ENCODE results near the gene CALD1. TPM values are rescaled to one million over a fixed set of nuclear protein-coding genes. Genes with fewer than 3 reads are reported as not detected.
A peak's percentile ranks its signal among the peaks of the same experiment; 100 is the strongest.

CALD1 gene
- total RNA-seq, 1 donor from 2014 or later = 352 TPM

- peaks cover 23 to 32% of the 10 kb centered on the region in 2 donors for H3K36me3 ChIP-seq
- no peak overlapping the region for H3K4me3 ChIP-seq
- H3K27ac ChIP-seq = peak overlapping the region; percentile 19 to 34
- intact Hi-C loops (cut with DNase I) = no loop called here
- TF ChIP-seq CTCF (IDR thresholded peaks at IDR 0.05) = no peak
- H3K27me3 ChIP-seq = no peaks in the 10 kb centered on the region
- no peak for DNase-seq (ENCODE audit: low spot score in 2 of 2)
- peaks cover 10 to 67% of the 10 kb centered on the region in 2 donors for H3K4me1 ChIP-seq
- H3K9me3 ChIP-seq = no peaks in the 10 kb centered on the region
Measured at GRCh38 chr7:134870781-134871180, 91.3 kb downstream of the CALD1 start.

- no peak for DNase-seq (ENCODE audit: low spot score in 2 of 2)
- intact Hi-C loops (cut with DNase I) = no loop called here
- peak overlapping the region; percentile 61 to 72 for H3K27ac ChIP-seq
Measured at GRCh38 chr7:134873253-134873652, 93.8 kb downstream of the CALD1 start.

GRCh38 chr7:134874407-134874806 is 95.0 kb downstream of the CALD1 start:
- intact Hi-C loops (cut with DNase I) = no loop called here
- Histone ChIP-seq H3K27ac (peak overlapping the region; percentile 61 to 72), H3K9me3 (no peaks in the 10 kb centered on the region), H3K27me3 (no peaks in the 10 kb centered on the region), H3K4me1 (peaks cover 12 to 69% of the 10 kb centered on the region in 2 donors), H3K36me3 (peaks cover 5 to 11% of the 10 kb centered on the region in 2 donors), H3K4me3 (peak overlapping the region in 1 of 2 donors; percentile 15)
- TF ChIP-seq CTCF (IDR thresholded peaks at IDR 0.05) = no peak
- no peak for DNase-seq (ENCODE audit: low spot score in 2 of 2)

More at GRCh38 chr7:134873253-134873652, 93.8 kb downstream of the CALD1 start:
- H3K9me3 ChIP-seq = no peaks in the 10 kb centered on the region
- H3K27me3 ChIP-seq = no peaks in the 10 kb centered on the region
- no peak for TF ChIP-seq CTCF (IDR thresholded peaks at IDR 0.05)
- H3K4me3 ChIP-seq = no peak overlapping the region
- peaks cover 7 to 63% of the 10 kb centered on the region in 2 donors for H3K4me1 ChIP-seq
- peaks cover 13 to 23% of the 10 kb centered on the region in 2 donors for H3K36me3 ChIP-seq

- peaks cover 0 to 2% of the 10 kb centered on the region in 2 donors for H3K36me3 ChIP-seq
- DNase-seq (ENCODE audit: low spot score in 2 of 2) = no peak
- H3K27me3 ChIP-seq = no peaks in the 10 kb centered on the region
- H3K4me1 ChIP-seq = peaks cover 8 to 72% of the 10 kb centered on the region in 2 donors
- peak overlapping the region; percentile 61 to 72 for H3K27ac ChIP-seq
- H3K9me3 ChIP-seq = no peaks in the 10 kb centered on the region
- intact Hi-C loops (cut with DNase I) = no loop called here
- TF ChIP-seq CTCF (IDR thresholded peaks at IDR 0.05) = no peak
- H3K4me3 ChIP-seq = no peak overlapping the region
Measured at GRCh38 chr7:134875867-134876266, 96.4 kb downstream of the CALD1 start.

GRCh38 chr7:134878746-134879357 is 99.4 kb downstream of the CALD1 start:
- Histone ChIP-seq H3K4me3 (no peak overlapping the region), H3K9me3 (no peaks in the 10 kb centered on the region), H3K27ac (peak overlapping the region; percentile 27 to 35), H3K4me1 (peaks cover 5 to 53% of the 10 kb centered on the region in 2 donors), H3K27me3 (no peaks in the 10 kb centered on the region), H3K36me3 (peaks cover 0 to 2% of the 10 kb centered on the region in 2 donors)
- no peak for DNase-seq (ENCODE audit: low spot score in 2 of 2)
- no peak for TF ChIP-seq CTCF (IDR thresholded peaks at IDR 0.05)
- intact Hi-C loops (cut with DNase I) = no loop called here
